NCI-H2029 (cell line): ENCODE measurements around the gene TYK2.
"Not testable (repeated sequence)": the region's sequence is repeated elsewhere in the genome, so short reads cannot be mapped to it uniquely, and the experiment has no call there.

Source experiments
- DNase-seq: peaks from one replicate; lab custom pipeline; 2025; lab: John Stamatoyannopoulos, UW

Gene TYK2

GRCh38 chr19:10407096-10407495, 26.7 kb upstream of the TYK2 start:
- DNase-seq, result no peak

GRCh38 chr19:10406191-10406590, 25.8 kb upstream of the TYK2 start:
- no peak for DNase-seq

GRCh38 chr19:10404888-10405820, 24.8 kb upstream of the TYK2 start:
- no peak for DNase-seq

GRCh38 chr19:10403137-10404021, 23.0 kb upstream of the TYK2 start, which contains the start of gene CDC37:
TSS of gene CDC37 (minus strand) at chr19:10403542. CDS start at chr19:10403479, 63 bp downstream.
- peak; percentile 94 for DNase-seq

- DNase-seq, result no peak
These were observed 22.2 kb upstream of the TYK2 start for GRCh38 chr19:10402441-10403038.

GRCh38 chr19:10399878-10400277, 19.5 kb upstream of the TYK2 start:
- DNase-seq, result no peak

- DNase-seq, result not testable (repeated sequence)
These were observed 19.0 kb upstream of the TYK2 start for GRCh38 chr19:10399340-10399739.

GRCh38 chr19:10398819-10399218, 18.4 kb upstream of the TYK2 start:
- DNase-seq, result no peak

GRCh38 chr19:10395917-10396316, 15.5 kb upstream of the TYK2 start:
- no peak for DNase-seq

- no peak for DNase-seq
These were observed 15.1 kb upstream of the TYK2 start for GRCh38 chr19:10395436-10395835.

GRCh38 chr19:10395003-10395402, 14.6 kb upstream of the TYK2 start:
- DNase-seq, result no peak

- DNase-seq, result no peak
These were observed 12.8 kb upstream of the TYK2 start for GRCh38 chr19:10393137-10393536.

GRCh38 chr19:10392120-10392519, 11.7 kb upstream of the TYK2 start:
- DNase-seq, result no peak

GRCh38 chr19:10390652-10391286, 10.4 kb upstream of the TYK2 start:
- DNase-seq, result no peak

- no peak for DNase-seq
These were observed 9.5 kb upstream of the TYK2 start for GRCh38 chr19:10389863-10390262.

- peak; percentile 64 for DNase-seq
These were observed 8.6 kb upstream of the TYK2 start for GRCh38 chr19:10388957-10389356.

GRCh38 chr19:10384580-10384979, 4.2 kb upstream of the TYK2 start:
- no peak for DNase-seq

- not testable (repeated sequence) for DNase-seq
These were observed 2.8 kb upstream of the TYK2 start for GRCh38 chr19:10383223-10383499.

GRCh38 chr19:10379880-10380312, 476 bp downstream of the TYK2 start:
- DNase-seq, result no peak

- no peak for DNase-seq
These were observed 2.2 kb downstream of the TYK2 start for GRCh38 chr19:10378124-10378523.

GRCh38 chr19:10377140-10377640, 3.2 kb downstream of the TYK2 start:
- not testable (repeated sequence) for DNase-seq

- DNase-seq, result no peak
These were observed 5.4 kb downstream of the TYK2 start for GRCh38 chr19:10374931-10375330.
